GM21515 (cell line): ENCODE results near the gene NEURL1.
"Not testable (repeated sequence)": the region's sequence is repeated elsewhere in the genome, so short reads cannot be mapped to it uniquely, and the experiment has no call there.

Experiments used
- ATAC-seq: cut with Tn5 transposase; IDR thresholded peaks from one replicate; pipeline ENCODE4 v1.9.1; 2021; ENCODE audit not compliant: unreplicated experiment

The NEURL1 gene

GRCh38 chr10:103493916-103494877 is 692 bp downstream of the NEURL1 start:
- ATAC-seq: no peak

GRCh38 chr10:103495321-103495720 is 1.8 kb downstream of the NEURL1 start:
- no peak for ATAC-seq

- ATAC-seq: no peak
Observed at GRCh38 chr10:103497161-103497915, 3.8 kb downstream of the NEURL1 start.

GRCh38 chr10:103498936-103499638 is 5.6 kb downstream of the NEURL1 start:
- no peak for ATAC-seq

GRCh38 chr10:103499881-103500280 is 6.4 kb downstream of the NEURL1 start:
- no peak for ATAC-seq

- no peak for ATAC-seq
Observed at GRCh38 chr10:103500481-103500880, 7.0 kb downstream of the NEURL1 start.

- ATAC-seq: no peak
Observed at GRCh38 chr10:103501186-103501585, 7.7 kb downstream of the NEURL1 start.

- no peak for ATAC-seq
Observed at GRCh38 chr10:103502849-103503660, 9.6 kb downstream of the NEURL1 start.

GRCh38 chr10:103503777-103504176 is 10.3 kb downstream of the NEURL1 start:
- not testable (repeated sequence) for ATAC-seq

- ATAC-seq: no peak
Observed at GRCh38 chr10:103504181-103504783, 10.8 kb downstream of the NEURL1 start.

GRCh38 chr10:103506061-103506460 is 12.6 kb downstream of the NEURL1 start:
- ATAC-seq: no peak

- ATAC-seq: no peak
Observed at GRCh38 chr10:103507235-103508191, 14.0 kb downstream of the NEURL1 start.

- no peak for ATAC-seq
Observed at GRCh38 chr10:103510046-103510685, 16.7 kb downstream of the NEURL1 start.

GRCh38 chr10:103510791-103511752 is 17.6 kb downstream of the NEURL1 start:
- no peak for ATAC-seq

- no peak for ATAC-seq
Observed at GRCh38 chr10:103512166-103512565, 18.7 kb downstream of the NEURL1 start.

- ATAC-seq: no peak
Observed at GRCh38 chr10:103512591-103513379, 19.3 kb downstream of the NEURL1 start.
